GM19193 (cell line): ENCODE measurements around the gene TTC7B.

Experiments
- POLR2A ChIP-seq: IDR thresholded peaks from 4 replicates; pipeline ENCODE4 v1.6.1; 2011; ENCODE audit not compliant: insufficient read depth, insufficient read length; ENCODE audit errors: extremely low read depth

The TTC7B gene

GRCh38 chr14:90587252-90587910 lies 228.8 kb downstream of the TTC7B start:
- no peak for TF ChIP-seq POLR2A

DNA sequence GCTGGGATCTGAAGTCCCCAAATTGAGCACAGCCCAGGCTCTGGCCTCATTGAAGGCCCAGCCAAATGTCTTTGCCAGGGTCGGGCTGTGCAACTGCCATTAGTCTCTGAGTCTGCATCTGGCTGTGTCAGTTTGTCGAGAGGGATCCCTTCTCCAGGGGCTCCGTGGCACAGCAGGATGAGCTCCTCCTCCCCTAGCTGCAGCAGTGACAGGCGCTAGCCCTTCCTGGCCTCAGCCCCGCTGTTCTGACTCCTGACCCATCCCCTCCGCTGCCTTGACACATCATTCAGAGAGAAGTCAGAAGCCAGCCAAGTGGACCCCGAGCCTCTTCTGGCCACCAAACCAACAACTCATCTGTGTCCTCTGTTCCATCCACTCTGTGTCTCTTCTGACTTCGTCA lies 231.1 kb downstream of the TTC7B start:
- no peak for TF ChIP-seq POLR2A

DNA sequence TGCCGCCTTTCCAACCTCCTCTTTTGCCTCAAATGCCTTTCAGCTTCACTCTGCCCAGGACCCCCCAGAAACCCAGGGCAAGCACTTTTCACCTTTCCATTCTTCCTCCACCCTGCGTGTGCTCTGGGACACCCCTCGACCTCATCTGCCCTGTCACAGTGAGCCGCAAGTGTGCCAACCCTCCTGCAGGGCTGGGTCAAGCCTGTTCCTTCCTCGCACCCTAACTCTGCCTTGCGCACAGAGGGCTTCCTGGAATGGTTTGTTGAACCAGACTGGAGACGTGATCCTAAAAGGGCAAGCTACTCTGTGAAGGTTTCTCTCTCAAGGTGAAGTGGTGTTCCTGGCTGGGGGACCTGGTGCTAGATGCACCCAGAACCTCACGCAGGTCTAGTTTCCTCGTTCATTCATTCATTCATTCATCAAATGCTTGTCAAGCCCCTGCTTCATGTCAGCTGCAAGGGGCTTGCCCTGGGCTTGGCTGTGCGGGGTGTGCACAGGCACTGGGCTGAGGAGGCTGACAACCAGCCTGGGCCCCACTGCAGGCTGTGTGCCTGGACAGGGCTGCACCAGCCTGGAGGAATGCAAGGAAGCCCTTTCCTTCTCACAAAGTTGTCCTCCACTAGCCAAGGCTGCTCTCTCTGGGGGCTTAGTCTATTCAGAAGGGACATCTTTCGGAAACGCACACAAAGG lies 232.2 kb downstream of the TTC7B start:
- TF ChIP-seq POLR2A, result no peak

DNA sequence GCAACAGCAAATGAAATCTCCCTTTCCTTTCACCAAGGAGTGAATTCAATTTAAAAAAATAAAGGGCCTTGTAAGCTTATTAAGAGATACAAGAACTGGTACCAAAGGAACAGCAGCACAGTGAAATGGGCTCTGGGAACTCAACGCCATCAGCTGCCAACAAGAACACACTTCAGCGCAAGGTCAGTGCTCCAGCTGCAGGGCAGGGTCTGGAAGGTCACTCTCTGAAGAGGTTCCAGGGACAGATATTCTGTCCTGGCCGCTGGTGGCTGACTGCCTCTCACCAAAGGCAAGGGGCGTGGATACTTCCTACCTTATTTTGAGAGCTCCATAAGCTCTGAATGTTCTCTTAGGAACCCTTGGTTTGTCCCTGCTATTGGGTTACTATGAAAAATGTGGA lies 232.8 kb downstream of the TTC7B start:
- TF ChIP-seq POLR2A, result no peak

DNA sequence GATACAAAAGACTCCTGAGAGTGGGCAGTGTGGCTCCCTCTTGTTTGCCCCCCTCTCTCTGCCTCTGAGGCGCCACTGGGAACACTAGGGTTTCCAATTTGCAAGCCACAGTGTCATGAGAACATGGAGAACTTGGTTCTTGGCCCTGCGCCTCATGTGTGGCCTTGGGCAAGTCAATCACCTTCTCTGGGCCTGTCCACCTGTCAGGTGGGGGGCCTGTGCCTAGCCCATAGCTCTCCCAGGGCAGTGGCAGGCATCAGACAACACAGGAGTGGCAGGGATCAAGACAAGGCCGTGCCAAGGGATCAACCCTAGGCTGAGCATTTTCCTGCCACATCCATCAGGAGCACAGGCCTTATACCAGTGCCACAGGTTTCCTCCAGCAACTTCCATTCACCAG lies 234.1 kb downstream of the TTC7B start:
- TF ChIP-seq POLR2A, result no peak

DNA sequence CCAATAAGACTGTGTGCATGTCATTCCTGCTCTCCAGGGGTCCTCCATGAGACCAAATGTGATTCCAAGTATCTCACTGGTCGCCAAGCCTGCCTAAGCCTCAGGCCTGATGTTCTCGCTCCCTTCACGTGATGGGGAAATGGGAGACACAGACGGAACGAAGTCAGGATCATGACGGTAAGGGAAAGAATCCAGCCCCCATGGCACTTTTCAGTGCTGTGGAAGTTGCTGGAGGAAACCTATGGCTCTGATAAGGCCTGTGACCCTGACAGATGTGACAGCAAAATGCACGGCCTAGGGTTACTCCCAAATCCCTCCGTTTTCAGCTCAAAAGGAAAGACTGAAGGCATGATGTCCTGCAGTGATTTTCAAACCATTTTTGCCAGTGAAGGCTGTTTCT lies 234.5 kb downstream of the TTC7B start:
- no peak for TF ChIP-seq POLR2A

DNA sequence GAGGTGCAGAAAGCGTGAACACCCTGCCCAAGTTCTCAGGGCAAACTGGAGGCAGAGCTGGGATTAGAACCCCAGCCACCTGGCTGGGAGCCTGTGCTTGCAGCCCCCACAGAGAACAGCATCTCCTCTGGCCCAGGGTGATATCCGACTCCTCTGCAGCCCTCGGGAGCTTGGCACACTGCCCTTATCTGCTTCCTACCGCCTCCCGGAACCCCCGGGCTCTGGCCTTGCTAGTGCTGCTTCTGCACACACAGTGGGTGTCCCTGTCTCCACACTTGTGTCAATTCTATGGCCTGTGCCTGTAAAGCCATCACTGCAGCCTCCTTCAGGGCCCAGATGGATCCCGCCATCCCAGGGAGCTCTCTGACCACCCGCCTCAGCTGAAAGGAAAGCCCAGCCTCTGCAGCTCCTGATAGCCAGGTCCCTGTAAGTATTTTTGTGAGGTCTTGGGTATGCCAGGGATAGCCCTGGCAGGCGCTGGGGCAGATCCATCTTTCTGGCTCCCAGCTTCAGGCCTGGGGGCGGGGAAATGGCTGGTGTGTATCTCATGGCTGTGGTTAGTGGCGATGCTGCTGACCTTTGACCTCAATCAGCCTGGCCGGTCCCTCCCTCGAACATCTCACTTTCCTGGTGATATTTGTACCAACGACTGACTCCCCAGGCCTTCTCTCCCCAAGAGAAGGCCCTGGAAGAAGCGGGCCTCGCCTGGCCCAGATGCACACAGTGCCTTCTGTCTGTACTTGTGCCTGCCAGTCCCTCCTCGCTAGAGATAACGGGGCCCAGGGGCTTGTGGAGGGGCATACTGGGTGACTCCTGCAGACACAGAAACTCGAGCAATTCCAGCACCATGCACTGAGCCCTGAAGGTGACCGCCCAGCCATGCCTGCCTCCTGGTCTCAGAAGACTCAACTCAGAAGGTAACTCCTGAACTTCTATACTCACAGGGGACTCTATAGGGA lies 235.6 kb downstream of the TTC7B start:
- no peak for TF ChIP-seq POLR2A

DNA sequence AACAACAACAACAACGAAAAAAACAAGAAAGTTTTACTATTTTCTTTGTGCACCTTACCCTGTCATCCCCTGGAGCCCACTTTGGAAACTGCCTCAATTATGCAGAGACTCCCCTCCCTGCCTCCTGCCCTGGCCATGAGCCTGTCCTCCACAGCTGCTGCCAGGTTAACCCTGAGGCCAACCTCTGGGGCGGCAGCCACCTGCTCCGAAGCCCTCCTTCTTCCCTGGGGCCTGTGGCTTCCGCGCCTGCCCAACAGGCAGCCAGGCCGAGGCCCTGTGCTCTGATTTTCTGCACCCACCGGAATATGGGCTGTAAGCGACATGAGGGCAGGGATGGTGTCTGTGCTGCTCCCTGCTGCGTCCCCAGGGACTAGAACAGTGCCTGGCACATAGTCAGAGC lies 236.4 kb downstream of the TTC7B start:
- TF ChIP-seq POLR2A, result no peak

- TF ChIP-seq POLR2A, result no peak
Measured at GRCh38 chr14:90579088-90579487, 237.1 kb downstream of the TTC7B start.

GRCh38 chr14:90578283-90578985 lies 237.8 kb downstream of the TTC7B start:
- no peak for TF ChIP-seq POLR2A

DNA sequence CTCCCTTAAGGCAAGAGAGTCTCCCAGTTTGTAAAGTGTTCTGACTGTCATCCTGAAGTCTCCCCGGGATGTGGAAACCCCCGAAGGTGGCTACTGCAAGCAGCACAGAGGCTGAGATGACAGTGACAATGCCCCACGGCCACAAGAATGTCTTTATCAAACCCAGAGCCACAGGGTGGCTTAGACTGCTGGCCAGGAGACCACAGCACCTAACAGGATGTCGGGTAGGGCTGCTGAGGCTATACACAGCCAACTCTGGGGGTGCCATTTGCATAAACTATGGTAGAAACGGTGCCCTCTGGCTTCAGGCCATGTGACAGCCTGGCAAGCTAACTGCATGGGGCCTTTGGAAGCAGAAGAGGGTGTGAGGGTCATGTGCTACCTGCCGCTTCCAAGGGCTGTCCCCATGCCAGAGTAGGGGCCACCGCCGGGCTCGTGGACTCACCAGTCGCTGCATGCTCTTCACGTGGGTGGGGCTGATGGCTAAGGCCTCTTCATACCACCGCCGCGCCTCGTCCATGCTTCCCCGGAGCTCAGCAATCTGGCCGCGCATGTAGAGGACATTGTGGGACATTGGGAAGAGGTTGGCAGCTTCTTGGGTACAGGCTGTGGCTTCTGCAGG lies 238.5 kb downstream of the TTC7B start:
- no peak for TF ChIP-seq POLR2A

- TF ChIP-seq POLR2A, result no peak
Measured at GRCh38 chr14:90576981-90577660, 239.1 kb downstream of the TTC7B start.

- TF ChIP-seq POLR2A, result no peak
Measured at GRCh38 chr14:90576581-90576980, 239.6 kb downstream of the TTC7B start.

DNA sequence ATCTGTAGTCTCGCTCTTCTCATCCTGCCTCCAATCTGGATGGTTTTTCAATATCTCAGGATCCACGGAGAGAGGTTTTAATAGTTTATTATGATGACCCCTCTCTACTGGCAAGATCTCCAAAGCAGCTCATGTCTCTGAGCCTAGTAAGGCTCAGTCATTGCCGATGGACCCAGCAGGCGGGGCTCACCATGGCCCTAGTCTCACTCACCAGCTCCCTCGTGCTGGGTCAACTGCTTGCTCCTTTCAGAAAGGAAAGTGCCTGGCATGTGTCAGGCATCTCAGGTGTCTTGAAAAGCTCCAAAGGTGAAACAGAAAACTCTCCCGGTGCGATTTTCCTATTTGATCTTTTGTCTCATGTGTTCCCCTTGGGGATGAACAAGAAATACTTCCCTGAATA lies 240.4 kb downstream of the TTC7B start:
- TF ChIP-seq POLR2A, result no peak
